ENCODE data around the gene UNC5C.
A peak's percentile ranks its signal among the peaks of the same experiment; 100 is the strongest.

UNC5C gene

GRCh38 chr4:95317085-95317793 lies 231.5 kb downstream of the UNC5C start:
- DNase-seq: no peak

GRCh38 chr4:95314573-95314972 lies 234.2 kb downstream of the UNC5C start:
- DNase-seq: no peak

- peak; percentile 46 for DNase-seq
Observed at GRCh38 chr4:95304898-95305297, 243.9 kb downstream of the UNC5C start.

GRCh38 chr4:95300304-95300703 lies 248.5 kb downstream of the UNC5C start:
- DNase-seq: no peak

GRCh38 chr4:95296052-95296451 lies 252.7 kb downstream of the UNC5C start:
- no peak for DNase-seq

- no peak for DNase-seq
Observed at GRCh38 chr4:95295157-95295556, 253.6 kb downstream of the UNC5C start.

- DNase-seq: no peak
Observed at GRCh38 chr4:95294321-95294720, 254.5 kb downstream of the UNC5C start.

GRCh38 chr4:95293014-95293413 lies 255.8 kb downstream of the UNC5C start:
- DNase-seq: no peak

- no peak for DNase-seq
Observed at GRCh38 chr4:95290702-95291101, 258.1 kb downstream of the UNC5C start.

GRCh38 chr4:95289028-95289634 lies 259.6 kb downstream of the UNC5C start:
- no peak for DNase-seq

GRCh38 chr4:95288552-95288951 lies 260.2 kb downstream of the UNC5C start:
- DNase-seq: no peak

- no peak for DNase-seq
Observed at GRCh38 chr4:95285797-95286196, 263.0 kb downstream of the UNC5C start.

- DNase-seq: no peak
Observed at GRCh38 chr4:95284655-95285054, 264.1 kb downstream of the UNC5C start.

GRCh38 chr4:95283320-95283719 lies 265.5 kb downstream of the UNC5C start:
- DNase-seq: no peak

GRCh38 chr4:95272797-95273196 lies 276.0 kb downstream of the UNC5C start:
- DNase-seq: no peak

GRCh38 chr4:95272036-95272435 lies 276.7 kb downstream of the UNC5C start:
- DNase-seq: no peak

GRCh38 chr4:95268819-95269565 lies 279.8 kb downstream of the UNC5C start:
- no peak for DNase-seq

GRCh38 chr4:95267081-95267480 lies 281.7 kb downstream of the UNC5C start:
- no peak for DNase-seq

- DNase-seq: no peak
Observed at GRCh38 chr4:95265814-95266740, 282.7 kb downstream of the UNC5C start.

- no peak for DNase-seq
Observed at GRCh38 chr4:95264843-95265242, 283.9 kb downstream of the UNC5C start.

GRCh38 chr4:95263960-95264359 lies 284.8 kb downstream of the UNC5C start:
- no peak for DNase-seq

GRCh38 chr4:95263391-95263790 lies 285.4 kb downstream of the UNC5C start:
- no peak for DNase-seq
